HG03196 (cell line): ENCODE data around the gene EPHA4.

Experiments used
- ATAC-seq: cut with Tn5 transposase; IDR thresholded peaks from one replicate; pipeline ENCODE4 v1.9.1; 2021; ENCODE audit not compliant: unreplicated experiment

EPHA4 gene

GRCh38 chr2:221370076-221370856, 201.8 kb downstream of the EPHA4 start:
- no peak for ATAC-seq
